NCI-H526 treated with DMSO at 0.1 percent for 48 hours (cell line): ENCODE results near the gene SYT14.
A peak's percentile ranks its signal among the peaks of the same experiment; 100 is the strongest.
"Not testable (repeated sequence)": the region's sequence is repeated elsewhere in the genome, so short reads cannot be mapped to it uniquely, and the experiment has no call there.

ENCODE experiments used
- DNase-seq: peaks from one replicate; lab custom pipeline; 2025; lab: John Stamatoyannopoulos, UW

The SYT14 gene

GRCh38 chr1:210027994-210028393 lies 90.0 kb downstream of the SYT14 start:
- DNase-seq: no peak

DNA sequence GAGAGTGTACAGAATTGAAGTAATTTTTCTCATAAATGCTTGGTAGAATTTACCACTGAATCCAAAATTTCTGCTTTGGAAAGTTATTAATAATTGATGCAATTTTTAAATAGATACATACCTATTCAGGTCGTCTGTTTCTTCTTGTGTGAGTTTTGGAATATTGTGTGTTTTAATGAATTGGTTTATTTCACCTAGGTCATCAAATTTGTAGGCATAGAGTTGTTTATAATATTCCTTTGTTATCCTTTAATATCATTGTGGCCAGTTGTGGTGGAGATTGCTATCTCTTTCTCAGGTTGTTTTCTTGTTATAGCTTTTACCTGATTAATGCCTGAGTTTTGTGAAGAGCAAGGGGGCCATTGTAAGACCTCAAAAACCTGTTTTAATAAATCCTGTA lies 93.5 kb downstream of the SYT14 start:
- no peak for DNase-seq

- DNase-seq: no peak
These were observed 105.0 kb downstream of the SYT14 start for GRCh38 chr1:210043058-210043457.

DNA sequence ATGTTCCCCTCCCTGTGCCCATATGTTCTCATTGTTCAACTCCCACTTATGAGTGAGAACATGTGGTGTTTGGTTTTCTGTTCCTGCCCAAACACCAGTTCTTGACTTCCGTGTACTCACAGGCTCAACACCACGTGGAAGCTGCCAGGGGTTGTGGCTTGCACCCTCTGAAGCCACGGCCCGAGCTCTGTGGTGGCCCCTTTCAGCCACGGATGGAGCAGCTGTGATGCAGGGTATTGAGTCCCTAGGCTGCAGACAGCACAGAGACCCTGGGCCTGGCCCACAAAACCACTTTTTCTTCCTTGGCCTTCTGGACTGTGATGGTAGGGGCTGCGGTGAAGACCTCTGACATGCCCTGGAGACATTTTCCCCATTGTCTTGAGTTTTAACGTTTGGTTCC lies 111.6 kb downstream of the SYT14 start:
- no peak for DNase-seq

- DNase-seq: not testable (repeated sequence)
These were observed 112.5 kb downstream of the SYT14 start for GRCh38 chr1:210050491-210050890.

DNA sequence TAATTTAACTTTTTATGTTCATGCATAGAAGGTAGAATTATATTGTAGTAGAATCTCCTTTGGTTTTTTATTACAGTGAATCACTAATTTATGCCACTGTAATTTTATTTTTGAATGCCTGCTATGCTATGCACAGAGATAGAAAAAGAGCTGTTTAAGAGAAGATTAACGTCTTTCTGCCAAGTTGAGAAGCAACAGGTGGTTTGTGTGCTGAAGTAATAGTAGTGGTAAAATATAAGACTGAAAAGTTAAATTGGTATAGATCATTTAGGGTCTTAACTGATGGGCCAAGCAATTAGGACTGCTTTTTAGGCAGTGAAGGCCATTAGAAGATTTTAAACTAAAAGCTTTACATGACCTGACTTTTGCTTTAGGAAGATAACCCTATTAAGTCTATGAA lies 115.1 kb downstream of the SYT14 start:
- no peak for DNase-seq

GRCh38 chr1:210057593-210057992 lies 119.6 kb downstream of the SYT14 start:
- DNase-seq: no peak

- DNase-seq: peak; percentile 45
These were observed 124.0 kb downstream of the SYT14 start for GRCh38 chr1:210061992-210062391.

DNA sequence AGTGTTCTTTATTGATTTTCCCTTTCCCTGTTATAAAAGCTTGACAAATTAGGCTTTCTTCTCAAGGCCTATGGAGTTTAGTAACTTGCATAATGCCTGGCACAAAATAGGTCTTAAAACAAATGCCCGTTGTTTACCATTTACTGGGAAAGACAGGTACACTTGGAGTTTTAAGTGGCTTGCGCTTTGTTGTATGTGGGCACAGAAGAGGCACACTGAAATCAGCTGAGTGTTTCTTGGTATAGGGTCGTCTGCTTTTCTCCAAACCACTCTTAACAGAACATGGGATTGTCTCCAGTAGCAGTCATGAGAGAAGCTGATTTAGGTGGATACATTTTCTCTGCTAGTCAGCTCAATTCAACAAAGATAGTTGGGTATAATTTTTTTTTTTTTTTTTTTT lies 132.5 kb downstream of the SYT14 start:
- no peak for DNase-seq

DNA sequence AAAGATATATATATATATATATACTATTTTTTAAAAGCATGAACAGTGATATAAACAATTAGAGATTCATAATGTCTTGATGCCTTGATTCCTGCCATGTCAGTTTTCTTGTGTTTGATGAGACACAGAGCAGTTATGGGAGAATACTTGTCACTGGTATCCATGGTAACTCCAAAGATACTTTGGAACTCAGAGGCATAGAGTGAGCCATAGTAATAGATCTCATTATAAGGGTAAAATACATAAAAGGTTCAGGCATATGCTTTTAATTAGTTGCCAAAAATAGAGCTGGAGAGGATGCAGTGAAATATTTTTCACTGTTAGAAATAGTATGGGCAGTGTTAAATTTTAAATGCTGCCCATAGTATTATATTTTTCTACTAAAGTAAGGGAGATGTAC lies 134.1 kb downstream of the SYT14 start:
- no peak for DNase-seq

DNA sequence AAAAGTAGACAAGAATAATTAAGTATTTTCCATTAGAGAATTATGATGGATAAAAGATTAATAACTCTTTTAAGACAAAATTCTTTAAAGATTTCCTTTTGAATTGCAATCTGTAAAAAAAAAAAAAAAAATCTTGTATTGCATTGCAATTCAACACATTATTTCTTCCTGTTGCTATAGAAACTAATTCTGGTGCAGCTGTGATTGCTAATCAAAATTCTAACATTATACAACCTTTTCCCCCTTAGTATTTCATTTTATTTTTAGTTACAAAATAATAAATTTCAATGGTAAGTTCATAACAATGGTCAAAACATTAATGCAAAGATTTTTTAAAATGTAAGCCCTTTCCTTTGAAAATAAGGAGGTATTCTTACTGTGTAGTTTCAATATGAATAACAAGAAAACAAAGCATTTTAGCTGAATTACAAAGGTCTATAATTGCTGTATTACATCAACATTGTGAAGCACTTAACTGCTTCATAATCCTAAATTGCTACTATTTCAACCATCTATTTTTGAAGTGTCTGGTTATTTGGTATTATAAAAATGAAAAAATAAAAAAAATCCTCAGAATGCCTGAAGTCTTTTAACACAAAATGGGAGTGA lies 135.0 kb downstream of the SYT14 start:
- no peak for DNase-seq

GRCh38 chr1:210074904-210075303 lies 136.9 kb downstream of the SYT14 start:
- DNase-seq: no peak

DNA sequence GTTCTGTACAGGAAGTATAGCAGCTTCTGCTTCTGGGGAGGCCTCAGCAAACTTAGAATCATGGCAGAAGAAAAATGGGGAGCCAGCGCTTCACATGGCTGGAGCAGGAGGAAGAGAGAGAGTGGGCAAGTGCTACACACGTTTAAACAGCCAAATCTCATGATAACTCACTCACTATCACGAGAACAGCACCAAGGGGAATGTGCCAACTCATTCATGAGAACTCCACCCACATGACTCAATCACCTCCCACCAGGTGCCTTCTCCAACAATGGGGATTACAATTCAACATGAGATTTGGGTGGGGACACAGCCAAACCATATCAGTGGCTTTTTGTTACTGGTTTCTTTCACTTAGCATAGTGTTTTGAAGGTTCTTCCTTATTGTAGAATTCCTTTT lies 138.6 kb downstream of the SYT14 start:
- DNase-seq: no peak

- no peak for DNase-seq
These were observed 143.5 kb downstream of the SYT14 start for GRCh38 chr1:210081494-210081893.

GRCh38 chr1:210085359-210085758 lies 147.3 kb downstream of the SYT14 start:
- DNase-seq: no peak

GRCh38 chr1:210087058-210087457 lies 149.0 kb downstream of the SYT14 start:
- DNase-seq: no peak

DNA sequence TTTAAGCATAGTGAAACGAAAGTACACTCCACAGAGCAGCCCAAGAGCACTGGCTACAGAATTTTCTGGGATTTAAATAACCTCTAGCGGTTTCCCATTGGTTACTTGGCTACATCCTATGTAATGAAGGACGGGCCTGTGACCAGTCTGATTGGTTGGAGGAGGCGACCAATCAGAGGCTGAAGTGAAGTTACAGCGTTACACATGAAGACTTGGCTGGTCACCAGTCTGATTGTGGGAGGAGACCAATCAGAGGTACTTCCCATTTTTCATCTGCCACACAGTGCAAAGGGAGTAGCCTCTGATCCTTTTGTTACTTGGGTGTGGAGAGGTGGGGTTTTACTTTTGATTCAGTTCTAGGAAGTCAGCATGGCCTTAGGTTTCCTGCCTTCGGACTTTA lies 151.8 kb downstream of the SYT14 start:
- no peak for DNase-seq

DNA sequence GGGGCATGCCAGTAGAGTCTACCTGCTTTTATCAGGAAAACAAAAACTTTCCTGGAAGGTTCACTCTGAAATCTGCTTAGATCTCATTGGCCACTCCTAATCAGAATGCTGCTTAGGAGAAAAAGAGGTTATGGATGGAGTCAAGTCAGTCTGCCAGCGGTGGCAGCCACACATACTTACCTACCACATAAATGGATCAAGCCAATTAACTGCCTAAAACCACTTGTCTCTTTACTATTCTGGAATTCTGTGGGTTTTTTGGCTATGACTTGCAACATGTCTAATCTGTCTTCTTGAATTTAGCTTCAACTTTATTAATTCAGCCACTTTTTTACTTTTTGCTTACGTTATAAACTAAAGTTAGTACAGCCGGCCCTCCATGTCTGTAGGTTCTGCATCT lies 154.3 kb downstream of the SYT14 start:
- DNase-seq: no peak

DNA sequence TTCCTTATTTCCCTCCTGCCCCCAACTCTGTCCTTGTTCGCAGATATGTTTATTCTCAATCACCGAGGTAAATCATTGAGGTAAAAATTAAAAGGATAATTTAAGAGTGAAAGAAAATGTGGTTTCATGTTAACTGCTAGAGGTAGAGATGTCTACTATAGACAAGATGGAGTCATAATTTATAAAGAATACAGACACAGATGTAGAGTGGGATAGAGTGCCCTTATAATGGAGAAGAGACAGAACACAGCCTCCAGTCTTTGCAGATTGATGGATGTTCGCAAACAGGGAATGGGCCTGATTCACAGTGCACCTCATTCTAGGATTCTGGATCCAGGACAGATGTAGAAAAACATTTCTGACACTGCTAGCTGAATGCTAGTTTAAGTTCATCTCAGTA lies 155.4 kb downstream of the SYT14 start:
- DNase-seq: no peak

- no peak for DNase-seq
These were observed 160.3 kb downstream of the SYT14 start for GRCh38 chr1:210098356-210098755.

DNA sequence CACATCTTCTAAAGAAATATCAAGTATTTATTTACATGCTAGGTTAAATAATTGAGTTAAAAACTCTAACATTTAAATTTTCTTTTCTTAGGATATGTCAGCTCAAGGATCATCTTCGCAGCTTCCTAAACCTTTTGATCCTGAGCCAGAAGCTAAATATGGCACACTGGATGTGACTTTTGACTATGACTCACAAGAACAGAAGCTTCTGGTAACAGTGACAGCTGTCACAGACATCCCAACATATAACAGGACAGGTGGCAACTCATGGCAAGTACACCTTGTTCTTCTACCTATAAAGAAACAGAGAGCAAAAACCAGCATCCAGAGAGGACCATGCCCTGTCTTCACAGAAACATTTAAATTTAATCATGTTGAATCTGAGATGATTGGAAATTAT lies 161.9 kb downstream of the SYT14 start:
- no peak for DNase-seq

GRCh38 chr1:210104103-210104502 lies 166.1 kb downstream of the SYT14 start:
- no peak for DNase-seq

DNA sequence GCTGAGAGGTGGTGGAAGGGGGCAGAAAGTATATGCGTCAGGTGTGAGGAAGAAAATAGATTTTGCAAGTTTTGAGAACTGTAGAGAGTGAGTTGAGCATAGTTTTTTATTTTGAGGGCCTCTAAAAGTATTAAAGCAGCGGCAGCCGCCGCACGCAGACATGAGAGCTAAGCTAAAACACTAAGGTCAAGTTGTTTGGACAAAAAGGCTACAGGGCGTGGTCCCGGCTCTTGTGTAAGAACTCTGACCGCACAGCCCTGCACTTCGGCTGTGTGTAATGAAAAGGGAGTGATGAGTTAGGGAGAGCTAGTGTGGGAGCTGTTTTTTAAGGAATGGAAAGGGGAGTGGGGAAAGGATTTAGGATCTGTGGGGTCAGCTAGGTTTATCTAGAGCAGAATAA lies 174.9 kb downstream of the SYT14 start:
- not testable (repeated sequence) for DNase-seq

DNA sequence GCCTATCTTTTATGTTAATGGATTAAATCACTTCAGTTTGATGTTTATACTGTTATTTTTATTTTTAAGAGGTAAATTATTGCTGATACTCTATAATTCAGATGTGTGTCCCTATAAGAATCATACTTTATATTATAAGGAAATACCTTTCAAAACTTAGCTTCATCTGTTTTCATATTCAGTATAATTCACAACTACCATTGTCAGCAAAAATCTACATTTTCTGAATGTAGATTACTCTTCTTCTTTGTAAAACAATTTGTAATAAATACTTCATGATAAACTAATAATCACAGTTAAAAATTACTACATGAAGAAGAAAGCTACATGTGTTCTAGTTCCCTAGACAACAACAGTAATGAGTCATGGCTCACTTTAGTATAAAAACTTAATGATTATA lies 179.2 kb downstream of the SYT14 start:
- no peak for DNase-seq

GRCh38 chr1:210117681-210118170 lies 179.7 kb downstream of the SYT14 start:
- DNase-seq: no peak
